Prostate gland (tissue), 2 donors: Measurements from ENCODE around the gene MYH16. TPM values are rescaled to one million over a fixed set of nuclear protein-coding genes. Genes with fewer than 3 reads are reported as not detected.

Experiments used
- DNase-seq: peaks from one replicate; pipeline ENCODE4 v3.0.0-alpha.2; 2019; ENCODE audit warnings: low spot score
- H3K27ac ChIP-seq, 2 donors: fragments of 200-600 bp; sonication (generic); 2 replicates each; pipeline ENCODE4 v1.5.1; 2017 to 2019
- H3K27me3 ChIP-seq: fragments of 200-600 bp; sonication (generic); replicated peaks from 2 replicates; pipeline ENCODE4 v1.5.1; 2019; ENCODE audit not compliant: insufficient read depth
- H3K36me3 ChIP-seq, 2 donors: fragments of 200-600 bp; sonication (generic); 1 replicate in 1 of 2; 2 replicates in 1 of 2; pipeline versions ENCODE4 v1.5.1 to v1.8.1; 2017 to 2019
- H3K4me1 ChIP-seq: fragments of 200-600 bp; sonication (generic); replicated peaks from 2 replicates; pipeline ENCODE4 v1.5.1; 2019
- H3K4me3 ChIP-seq, 2 donors: fragments of 200-600 bp; sonication (generic); 2 replicates each; pipeline ENCODE4 v1.5.1; 2017 to 2019
- H3K9me3 ChIP-seq: fragments of 200-600 bp; sonication (generic); 2 replicates; pipeline ENCODE4 v1.5.1; 2017
- POLR2A ChIP-seq: fragments of 450-650 bp; IDR thresholded peaks from one replicate; pipeline ENCODE4 v1.6.1; 2016; ENCODE audit warnings: antibody characterized with exemption, mild to moderate bottlenecking
- POLR2AphosphoS5 ChIP-seq: sonication (generic); formaldehyde crosslinking; IDR thresholded peaks from one replicate; pipeline ENCODE4 v1.6.1; 2017; ENCODE audit warnings: antibody characterized with exemption
- WGBS: methylation state at CpG from one replicate; pipeline ENCODE4 v1.1.5; 2018; 5-methylcytosine and 5-hydroxymethylcytosine counted together
- intact Hi-C: fragments of 100-400 bp; cut with DNase I; formaldehyde crosslinking; loops from one replicate; pipeline ENCODE4 v1.14.2; 2022
- total RNA-seq, 2 donors: library from RNA; depleted of rRNA; stranded (reverse); fragments of >200 nt; gene quantifications; one replicate each; pipeline ENCODE4 v1.1.0, GENCODE V29; 2016
- TF ChIP-seq, protein P1 (sequence below), 4 experiments: fragments of 200-600 bp in 2 of 4; fragments of 450-650 bp in 2 of 4; sonication (generic) in 2 of 4; IDR thresholded peaks; 1 replicate in 3 of 4; 2 replicates in 1 of 4; pipeline ENCODE4 v1.5.1; 2016 to 2019; ENCODE audit warnings: antibody characterized with exemption in 4 of 4, mild to moderate bottlenecking in 2 of 4, moderate library complexity in 2 of 4

MYH16 gene
- total RNA-seq, 2 donors from 2014 or later, result 0.97 TPM; not detected in 1

- H3K27ac ChIP-seq, result no peak overlapping the region
- TF ChIP-seq POLR2AphosphoS5, result no peak
- no peak for TF ChIP-seq POLR2A
- DNase-seq, result no peak
- H3K27me3 ChIP-seq, result no peaks in the 10 kb centered on the region
- WGBS, result 86% methylated on average over 19 of the region's 19 CpGs
- no peaks in the 10 kb centered on the region for H3K9me3 ChIP-seq
- no peaks in the 10 kb centered on the region for H3K36me3 ChIP-seq
- H3K4me3 ChIP-seq, result no peak overlapping the region
- no peaks in the 10 kb centered on the region for H3K4me1 ChIP-seq
- intact Hi-C loops, result no loop called here
Measured at GRCh38 chr7:99301496-99301895, 28.9 kb downstream of the MYH16 start.

- no peaks in the 10 kb centered on the region for H3K9me3 ChIP-seq
- no peaks in the 10 kb centered on the region for H3K4me1 ChIP-seq
- no peaks in the 10 kb centered on the region for H3K27me3 ChIP-seq
- intact Hi-C loops, result no loop called here
- no peaks in the 10 kb centered on the region for H3K36me3 ChIP-seq
- H3K4me3 ChIP-seq, result no peak overlapping the region
- TF ChIP-seq, protein P1, sequence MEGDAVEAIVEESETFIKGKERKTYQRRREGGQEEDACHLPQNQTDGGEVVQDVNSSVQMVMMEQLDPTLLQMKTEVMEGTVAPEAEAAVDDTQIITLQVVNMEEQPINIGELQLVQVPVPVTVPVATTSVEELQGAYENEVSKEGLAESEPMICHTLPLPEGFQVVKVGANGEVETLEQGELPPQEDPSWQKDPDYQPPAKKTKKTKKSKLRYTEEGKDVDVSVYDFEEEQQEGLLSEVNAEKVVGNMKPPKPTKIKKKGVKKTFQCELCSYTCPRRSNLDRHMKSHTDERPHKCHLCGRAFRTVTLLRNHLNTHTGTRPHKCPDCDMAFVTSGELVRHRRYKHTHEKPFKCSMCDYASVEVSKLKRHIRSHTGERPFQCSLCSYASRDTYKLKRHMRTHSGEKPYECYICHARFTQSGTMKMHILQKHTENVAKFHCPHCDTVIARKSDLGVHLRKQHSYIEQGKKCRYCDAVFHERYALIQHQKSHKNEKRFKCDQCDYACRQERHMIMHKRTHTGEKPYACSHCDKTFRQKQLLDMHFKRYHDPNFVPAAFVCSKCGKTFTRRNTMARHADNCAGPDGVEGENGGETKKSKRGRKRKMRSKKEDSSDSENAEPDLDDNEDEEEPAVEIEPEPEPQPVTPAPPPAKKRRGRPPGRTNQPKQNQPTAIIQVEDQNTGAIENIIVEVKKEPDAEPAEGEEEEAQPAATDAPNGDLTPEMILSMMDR (IDR thresholded peaks at IDR 0.05), result no peak
- TF ChIP-seq POLR2A (no peak), POLR2AphosphoS5 (no peak)
- 84% methylated on average over 16 of the region's 16 CpGs for WGBS
- no peak for DNase-seq
- no peak overlapping the region for H3K27ac ChIP-seq
Measured at GRCh38 chr7:99305473-99306260, 33.0 kb downstream of the MYH16 start.

DNA sequence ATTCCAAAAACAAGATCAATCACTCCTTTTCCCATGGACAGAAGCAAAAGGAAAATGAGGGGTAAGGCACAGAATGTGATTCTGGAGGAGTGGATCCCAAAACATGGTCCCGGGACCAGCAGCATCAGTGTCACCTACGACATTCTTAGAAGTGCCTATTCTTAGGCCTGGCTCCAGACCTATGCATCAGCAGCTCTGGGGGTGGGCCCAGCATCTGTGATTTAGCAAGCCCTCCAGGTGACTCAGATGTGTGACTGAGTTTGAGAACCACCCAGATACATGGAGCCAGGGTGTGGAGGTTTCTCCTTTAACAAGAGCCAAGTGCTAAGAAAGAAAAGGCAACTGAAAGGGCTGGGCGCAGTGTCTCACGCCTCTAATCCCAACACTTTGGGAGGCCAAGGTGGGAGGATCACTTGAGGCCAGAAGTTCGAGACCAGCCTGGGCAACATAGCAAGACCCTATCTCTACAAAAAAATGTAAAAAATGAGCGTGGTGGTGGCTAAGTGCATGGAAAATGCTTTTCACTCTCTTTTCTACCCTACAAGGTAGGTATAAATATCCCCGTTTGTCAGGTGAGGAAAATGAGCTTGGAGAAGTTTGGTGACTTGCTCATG lies 35.9 kb downstream of the MYH16 start:
- TF ChIP-seq, protein P1 (IDR thresholded peaks at IDR 0.05), result no peak
- TF ChIP-seq POLR2AphosphoS5 (no peak), POLR2A (no peak)
- H3K4me1 ChIP-seq, result no peaks in the 10 kb centered on the region
- no peak for DNase-seq
- H3K27me3 ChIP-seq, result no peaks in the 10 kb centered on the region
- H3K9me3 ChIP-seq, result no peaks in the 10 kb centered on the region
- no peak overlapping the region for H3K4me3 ChIP-seq
- H3K27ac ChIP-seq, result no peak overlapping the region
- H3K36me3 ChIP-seq, result no peaks in the 10 kb centered on the region
- WGBS, result 94% methylated on average over 7 of the region's 7 CpGs
- intact Hi-C loops, result no loop called here

GRCh38 chr7:99309111-99309510 lies 36.5 kb downstream of the MYH16 start:
- WGBS, result 94% methylated on average over 7 of the region's 7 CpGs

GRCh38 chr7:99310004-99310403 lies 37.4 kb downstream of the MYH16 start:
- intact Hi-C loops, result loop anchor here (5.0 kb wide), 1 partner anchor 163 kb away; no protein-coding TSS in a partner anchor
- no peaks in the 10 kb centered on the region for H3K36me3 ChIP-seq
- H3K9me3 ChIP-seq, result no peaks in the 10 kb centered on the region
- 95% methylated on average over 4 of the region's 4 CpGs for WGBS
- no peaks in the 10 kb centered on the region for H3K4me1 ChIP-seq
- no peaks in the 10 kb centered on the region for H3K27me3 ChIP-seq
- DNase-seq, result no peak
- H3K27ac ChIP-seq, result no peak overlapping the region
- no peak overlapping the region for H3K4me3 ChIP-seq
- TF ChIP-seq POLR2A (no peak), POLR2AphosphoS5 (no peak)
- TF ChIP-seq, protein P1 (IDR thresholded peaks at IDR 0.05), result no peak

More at GRCh38 chr7:99309111-99309510, 36.5 kb downstream of the MYH16 start:
- H3K4me1 ChIP-seq, result no peaks in the 10 kb centered on the region
- intact Hi-C loops, result no loop called here
- H3K4me3 ChIP-seq, result no peak overlapping the region
- DNase-seq, result no peak
- no peaks in the 10 kb centered on the region for H3K36me3 ChIP-seq
- no peaks in the 10 kb centered on the region for H3K27me3 ChIP-seq
- no peaks in the 10 kb centered on the region for H3K9me3 ChIP-seq
- TF ChIP-seq POLR2A (no peak), POLR2AphosphoS5 (no peak)
- TF ChIP-seq, protein P1 (IDR thresholded peaks at IDR 0.05), result no peak
- no peak overlapping the region for H3K27ac ChIP-seq
